HepG2 (cell line): Measurements from ENCODE around the gene TAF6. TPM values are rescaled to one million over a fixed set of nuclear protein-coding genes. Genes with fewer than 3 reads are reported as not detected.

Experiments used
- CHD4 ChIP-seq: fragments of 200-600 bp; sonication (generic); IDR thresholded peaks from 2 replicates; pipeline ENCODE4 v1.7.0; 2017; ENCODE audit warnings: mild to moderate bottlenecking, low read length, borderline replicate concordance
- DDIT3 ChIP-seq: sonication (generic); formaldehyde crosslinking; IDR thresholded peaks from 2 replicates; pipeline ENCODE4 v1.4.0; 2020; ENCODE audit warnings: mild to moderate bottlenecking, missing genetic modification reagents
- GTF2F1 ChIP-seq: fragments of 150-350 bp; IDR thresholded peaks from 2 replicates; pipeline ENCODE4 v1.6.1; 2014; ENCODE audit warnings: low read length
- IRF9 ChIP-seq: sonication (generic); formaldehyde crosslinking; IDR thresholded peaks from 2 replicates; pipeline ENCODE4 v1.8.0; 2022; ENCODE audit warnings: missing genetic modification reagents, mild to moderate bottlenecking, borderline replicate concordance
- JARID2 ChIP-seq: sonication (generic); formaldehyde crosslinking; IDR thresholded peaks from 2 replicates; pipeline ENCODE4 v1.8.1; 2023; ENCODE audit warnings: missing genetic modification reagents, inconsistent platforms; ENCODE audit not compliant: insufficient replicate concordance
- KLF9 ChIP-seq: IDR thresholded peaks from 2 replicates; pipeline ENCODE4 v1.6.1; 2016; ENCODE audit warnings: low read depth
- KMT2B ChIP-seq: IDR thresholded peaks from 2 replicates; pipeline ENCODE4 v1.6.1; 2016; ENCODE audit warnings: missing genetic modification reagents, missing compliant biosample characterization
- MXD3 ChIP-seq: IDR thresholded peaks from 2 replicates; pipeline ENCODE4 v1.6.1; 2016; ENCODE audit warnings: mild to moderate bottlenecking, missing biosample characterization, missing genetic modification reagents
- NFE2L2 ChIP-seq: fragments of 150-350 bp; IDR thresholded peaks from 2 replicates; pipeline ENCODE4 v1.6.1; 2014; ENCODE audit warnings: low read length
- ONECUT2 ChIP-seq: sonication (generic); formaldehyde crosslinking; IDR thresholded peaks from 2 replicates; pipeline ENCODE4 v1.4.0; 2020; ENCODE audit warnings: missing genetic modification reagents
- RELA ChIP-seq: sonication (generic); formaldehyde crosslinking; IDR thresholded peaks from 2 replicates; pipeline ENCODE4 v1.4.0; 2020; ENCODE audit warnings: missing genetic modification reagents
- SALL2 ChIP-seq: sonication (generic); formaldehyde crosslinking; IDR thresholded peaks from 2 replicates; pipeline ENCODE4 v1.8.1; 2023; ENCODE audit warnings: mild to moderate bottlenecking, missing genetic modification reagents, inconsistent platforms
- SRSF9 ChIP-seq: fragments of 200-400 bp; formaldehyde crosslinking; IDR thresholded peaks from 2 replicates; pipeline ENCODE4 v1.6.1; 2018; ENCODE audit warnings: borderline replicate concordance, mild to moderate bottlenecking, low read depth, low read length; ENCODE audit not compliant: insufficient read depth, poor library complexity, severe bottlenecking
- TFDP1 ChIP-seq: IDR thresholded peaks from 2 replicates; pipeline ENCODE4 v1.6.1; 2016; ENCODE audit warnings: missing compliant biosample characterization, missing genetic modification reagents, borderline replicate concordance
- YEATS4 ChIP-seq: sonication (generic); formaldehyde crosslinking; IDR thresholded peaks from 2 replicates; pipeline ENCODE4 v1.4.0; 2020; ENCODE audit warnings: missing genetic modification reagents, borderline replicate concordance
- ZNF224 ChIP-seq: sonication (generic); formaldehyde crosslinking; IDR thresholded peaks from 2 replicates; pipeline ENCODE4 v1.5.0; 2020; ENCODE audit warnings: mild to moderate bottlenecking, missing genetic modification reagents
- ZNF562 ChIP-seq: sonication (generic); formaldehyde crosslinking; IDR thresholded peaks from 2 replicates; pipeline ENCODE4 v1.8.0; 2022; ENCODE audit warnings: missing genetic modification reagents, borderline replicate concordance
- polyA plus RNA-seq, 8 experiments: library from polyadenylated mRNA; depleted of rRNA in 3 of 8; stranded (reverse) in 7 of 8; unstranded in 1 of 8; fragments of >200 nt; fragmentation: Illumina TruSeq in 4 of 8; extraction: Trizol in 4 of 8; gene quantifications; 2 replicates each; pipeline versions ENCODE4 v1.2.1 to v1.2.3, GENCODE V29; 2011 to 2016; ENCODE audit warnings: low read depth in 4 of 8, missing spikeins in 1 of 8, mixed read lengths in 1 of 8; ENCODE audit not compliant: insufficient read depth in 1 of 8
- total RNA-seq, 5 experiments: library from RNA; depleted of rRNA; stranded (reverse); fragments of >200 nt; fragmentation: Illumina TruSeq; extraction: Trizol; gene quantifications; 2 replicates each; pipeline ENCODE4 v1.2.3, GENCODE V29; 2016; ENCODE audit warnings: low read depth in 1 of 5
- TF ChIP-seq, protein P1 (sequence below): sonication (generic); formaldehyde crosslinking; IDR thresholded peaks from 2 replicates; pipeline ENCODE4 v1.5.0; 2020; ENCODE audit warnings: mild to moderate bottlenecking, missing genetic modification reagents
- TF ChIP-seq, protein P2 (sequence below): sonication (generic); formaldehyde crosslinking; IDR thresholded peaks from 2 replicates; pipeline ENCODE4 v1.4.0; 2020; ENCODE audit warnings: mild to moderate bottlenecking, missing genetic modification reagents

TAF6 gene
- total and polyA plus RNA-seq, 2 of the 13 experiments (the other 11 are each of a cell fraction or from before 2014, with no cell fraction given) = 12.9 to 18.8 TPM

- TF ChIP-seq, protein P1, sequence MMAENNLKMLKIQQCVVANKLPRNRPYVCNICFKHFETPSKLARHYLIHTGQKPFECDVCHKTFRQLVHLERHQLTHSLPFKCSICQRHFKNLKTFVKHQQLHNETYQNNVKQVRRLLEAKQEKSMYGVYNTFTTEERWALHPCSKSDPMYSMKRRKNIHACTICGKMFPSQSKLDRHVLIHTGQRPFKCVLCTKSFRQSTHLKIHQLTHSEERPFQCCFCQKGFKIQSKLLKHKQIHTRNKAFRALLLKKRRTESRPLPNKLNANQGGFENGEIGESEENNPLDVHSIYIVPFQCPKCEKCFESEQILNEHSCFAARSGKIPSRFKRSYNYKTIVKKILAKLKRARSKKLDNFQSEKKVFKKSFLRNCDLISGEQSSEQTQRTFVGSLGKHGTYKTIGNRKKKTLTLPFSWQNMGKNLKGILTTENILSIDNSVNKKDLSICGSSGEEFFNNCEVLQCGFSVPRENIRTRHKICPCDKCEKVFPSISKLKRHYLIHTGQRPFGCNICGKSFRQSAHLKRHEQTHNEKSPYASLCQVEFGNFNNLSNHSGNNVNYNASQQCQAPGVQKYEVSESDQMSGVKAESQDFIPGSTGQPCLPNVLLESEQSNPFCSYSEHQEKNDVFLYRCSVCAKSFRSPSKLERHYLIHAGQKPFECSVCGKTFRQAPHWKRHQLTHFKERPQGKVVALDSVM (CRISPR knock-in tag) = peak; percentile 32; the same call in 1 of the 2 replicates
- TF ChIP-seq RELA (CRISPR knock-in tag) = no peak
- TF ChIP-seq IRF9 = peak; percentile 63; the same call in 1 of the 2 replicates
- TF ChIP-seq TFDP1 (CRISPR knock-in tag) = peak; percentile 86; the same call in 1 of the 2 replicates
- TF ChIP-seq CHD4 = no peak
- TF ChIP-seq ZNF224 (CRISPR knock-in tag) = no peak
- TF ChIP-seq GTF2F1 = no peak
- no peak for TF ChIP-seq DDIT3 (CRISPR knock-in tag)
- TF ChIP-seq SRSF9 = no peak
- TF ChIP-seq NFE2L2 = no peak
- TF ChIP-seq, protein P2, sequence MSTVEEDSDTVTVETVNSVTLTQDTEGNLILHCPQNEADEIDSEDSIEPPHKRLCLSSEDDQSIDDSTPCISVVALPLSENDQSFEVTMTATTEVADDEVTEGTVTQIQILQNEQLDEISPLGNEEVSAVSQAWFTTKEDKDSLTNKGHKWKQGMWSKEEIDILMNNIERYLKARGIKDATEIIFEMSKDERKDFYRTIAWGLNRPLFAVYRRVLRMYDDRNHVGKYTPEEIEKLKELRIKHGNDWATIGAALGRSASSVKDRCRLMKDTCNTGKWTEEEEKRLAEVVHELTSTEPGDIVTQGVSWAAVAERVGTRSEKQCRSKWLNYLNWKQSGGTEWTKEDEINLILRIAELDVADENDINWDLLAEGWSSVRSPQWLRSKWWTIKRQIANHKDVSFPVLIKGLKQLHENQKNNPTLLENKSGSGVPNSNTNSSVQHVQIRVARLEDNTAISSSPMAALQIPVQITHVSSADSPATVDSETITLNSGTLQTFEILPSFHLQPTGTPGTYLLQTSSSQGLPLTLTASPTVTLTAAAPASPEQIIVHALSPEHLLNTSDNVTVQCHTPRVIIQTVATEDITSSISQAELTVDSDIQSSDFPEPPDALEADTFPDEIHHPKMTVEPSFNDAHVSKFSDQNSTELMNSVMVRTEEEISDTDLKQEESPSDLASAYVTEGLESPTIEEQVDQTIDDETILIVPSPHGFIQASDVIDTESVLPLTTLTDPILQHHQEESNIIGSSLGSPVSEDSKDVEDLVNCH (CRISPR knock-in tag) = no peak
- TF ChIP-seq KMT2B (CRISPR knock-in tag) = peak; percentile 67
- TF ChIP-seq JARID2 (CRISPR knock-in tag) = no peak
- TF ChIP-seq MXD3 = no peak; the same call in none of the 2 replicates
- TF ChIP-seq ONECUT2 (CRISPR knock-in tag) = no peak
- no peak for TF ChIP-seq ZNF562
- 0 out of 2 replicates have a peak, but pooled peaks have one; percentile 63 for TF ChIP-seq KLF9 (CRISPR knock-in tag)
- TF ChIP-seq YEATS4 (CRISPR knock-in tag) = peak; percentile 7; the same call in 1 of the 2 replicates
- TF ChIP-seq SALL2 (CRISPR knock-in tag) = peak; percentile 59; the same call in 1 of the 2 replicates
Observed at GRCh38 chr7:100148559-100149328, 29.6 kb upstream of the TAF6 start, which contains the start of gene LAMTOR4 (continued).
